Activated CD8-positive, alpha-beta memory T cell treated with anti-CD3 and anti-CD28 coated beads, Interleukin-2, amount 10 ng/mL, durations not matched to agents 7 days and 5 days (primary cell): ENCODE measurements around the gene CNTNAP2. TPM values are rescaled to one million over a fixed set of nuclear protein-coding genes. Genes with fewer than 3 reads are reported as not detected.
"Not testable (repeated sequence)": the region's sequence is repeated elsewhere in the genome, so short reads cannot be mapped to it uniquely, and the experiment has no call there.

Experiments
- ATAC-seq: fragments of 150-1000 bp; cut with Tn5 transposase; one replicate; pipeline ENCODE4 v1.10.0; 2021; ENCODE audit warnings: moderate library complexity
- CTCF ChIA-PET: fragments of 350-600 bp; sonication (Branson Sonifier 250); formaldehyde crosslinking; loops from one replicate; lab custom pipeline; 2021; ENCODE audit warnings: antibody characterized with exemption; lab: Charles Lee
- DNase-seq: peaks from one replicate; pipeline ENCODE4 v3.0.0-alpha.2; 2020
- H3K27ac Mint-ChIP-seq: one replicate; pipeline ENCODE4 v1.8.0; 2021; ENCODE audit warnings: mild to moderate bottlenecking, mixed read lengths
- H3K27me3 Mint-ChIP-seq: one replicate; pipeline ENCODE4 v1.8.0; 2021; ENCODE audit warnings: mixed read lengths
- H3K36me3 Mint-ChIP-seq: one replicate; pipeline ENCODE4 v1.8.0; 2021; ENCODE audit warnings: mild to moderate bottlenecking, mixed read lengths
- H3K4me1 Mint-ChIP-seq: one replicate; pipeline ENCODE4 v1.8.0; 2021; ENCODE audit warnings: mixed read lengths
- H3K4me3 Mint-ChIP-seq: one replicate; pipeline ENCODE4 v1.8.0; 2021; ENCODE audit warnings: mild to moderate bottlenecking, moderate library complexity, mixed read lengths
- H3K9me3 Mint-ChIP-seq: one replicate; pipeline ENCODE4 v1.8.0; 2022; ENCODE audit warnings: low read depth, mixed read lengths
- total RNA-seq, 2 experiments: library from RNA; stranded (reverse); gene quantifications; one replicate each; pipeline ENCODE4 v1.2.3, GENCODE V29; 2021

The CNTNAP2 gene
- total RNA-seq, 2 experiments from 2014 or later, result not detected

DNA sequence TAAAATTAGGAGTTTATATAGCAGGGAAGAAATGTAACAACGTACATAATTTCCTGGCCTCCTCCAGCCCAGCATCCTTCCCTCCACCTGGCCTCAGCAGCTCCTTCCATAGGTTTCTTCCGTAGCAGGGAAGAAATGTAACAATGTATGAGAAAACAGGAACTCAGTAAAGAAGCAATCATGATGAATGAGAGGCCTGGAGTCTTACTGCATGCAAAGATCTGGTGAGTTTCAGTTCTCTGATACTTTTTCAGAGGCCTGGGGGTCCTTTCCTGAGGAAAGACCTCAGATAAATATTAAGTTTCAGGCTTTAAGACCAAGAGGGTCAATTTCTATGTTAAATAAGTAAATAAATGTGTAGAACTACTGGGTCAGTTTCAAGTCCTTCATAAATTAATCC is 2318.3 kb downstream of the CNTNAP2 start:
- H3K27me3 Mint-ChIP-seq, result peaks cover 6% of the 10 kb centered on the region
- CTCF ChIA-PET, result no interaction called here
- no peaks in the 10 kb centered on the region for H3K36me3 Mint-ChIP-seq
- H3K9me3 Mint-ChIP-seq, result no peaks in the 10 kb centered on the region
- H3K27ac Mint-ChIP-seq, result no peak overlapping the region
- H3K4me1 Mint-ChIP-seq, result no peaks in the 10 kb centered on the region
- ATAC-seq (no peak), DNase-seq (no peak)
- no peak overlapping the region for H3K4me3 Mint-ChIP-seq

DNA sequence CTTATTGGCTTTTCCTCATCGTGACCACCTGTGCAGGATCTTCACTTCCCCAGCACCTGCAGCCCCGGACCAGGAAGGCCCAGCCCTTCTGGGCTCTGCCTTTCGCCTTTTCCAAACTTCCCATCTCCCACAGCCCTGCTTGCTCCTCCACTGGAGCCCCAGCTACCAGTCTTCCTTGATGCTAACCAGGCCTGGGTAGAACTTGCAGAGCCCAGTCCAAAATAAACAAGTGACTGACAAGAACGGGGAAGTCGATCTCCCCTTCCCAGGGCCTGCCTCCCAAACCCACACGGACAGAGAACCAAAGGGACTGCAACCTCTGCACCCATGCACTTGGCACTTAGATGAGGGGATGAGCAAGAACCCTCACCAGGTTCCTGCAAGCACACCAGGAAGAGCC is 2319.1 kb downstream of the CNTNAP2 start:
- no peak for ATAC-seq
- Mint-ChIP-seq H3K4me1 (no peaks in the 10 kb centered on the region), H3K27me3 (peaks cover 8% of the 10 kb centered on the region)

DNA sequence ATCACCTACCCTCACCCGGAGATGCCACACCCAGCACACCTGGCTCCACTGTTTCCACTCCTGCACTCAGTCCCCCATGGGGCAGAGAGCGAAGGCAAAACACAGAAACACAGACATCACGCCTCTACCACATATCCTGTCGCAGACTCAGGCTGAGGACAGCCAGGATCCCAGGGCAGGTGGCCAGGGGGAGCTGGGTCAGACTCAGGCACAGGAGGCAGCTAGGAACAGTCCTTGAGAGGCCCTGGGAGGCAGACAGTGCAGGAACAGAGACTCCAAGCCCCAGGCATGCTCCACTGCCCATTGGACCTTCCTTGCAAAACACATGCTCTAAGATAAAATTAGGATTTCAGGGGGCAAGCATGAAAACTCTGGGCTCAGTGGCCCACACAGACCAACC is 2319.5 kb downstream of the CNTNAP2 start:
- Mint-ChIP-seq H3K36me3 (no peaks in the 10 kb centered on the region), H3K9me3 (no peaks in the 10 kb centered on the region), H3K27ac (no peak overlapping the region), H3K27me3 (peaks cover 8% of the 10 kb centered on the region), H3K4me3 (no peak overlapping the region), H3K4me1 (no peaks in the 10 kb centered on the region)
- DNase-seq (no peak), ATAC-seq (no peak)
- CTCF ChIA-PET, result no interaction called here

More for the DNA sequence above, 2319.1 kb downstream of the CNTNAP2 start:
- H3K4me3 Mint-ChIP-seq, result no peak overlapping the region
- no peak overlapping the region for H3K27ac Mint-ChIP-seq
- no peaks in the 10 kb centered on the region for H3K36me3 Mint-ChIP-seq
- DNase-seq, result no peak
- H3K9me3 Mint-ChIP-seq, result no peaks in the 10 kb centered on the region
- CTCF ChIA-PET, result no interaction called here

DNA sequence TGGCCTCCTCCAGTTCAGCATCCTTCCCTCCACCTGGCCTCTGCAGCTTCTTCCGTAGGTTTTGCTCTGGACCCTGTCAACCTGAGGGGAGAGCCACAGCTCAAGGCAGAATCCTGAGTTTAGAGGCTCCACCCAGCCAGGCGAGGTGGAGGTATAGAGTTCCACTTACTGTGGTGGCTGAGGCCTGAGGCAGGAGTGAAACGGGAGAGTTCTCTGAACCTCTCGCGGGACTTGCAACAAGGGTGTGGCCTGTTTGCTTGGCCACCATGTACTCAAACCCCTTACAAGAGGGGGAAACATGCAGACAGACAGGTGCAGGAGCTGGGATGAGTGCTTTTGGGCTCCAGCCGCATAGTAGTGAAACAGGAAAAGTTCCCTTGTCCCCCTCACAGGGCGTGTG is 2320.0 kb downstream of the CNTNAP2 start:
- no peaks in the 10 kb centered on the region for H3K36me3 Mint-ChIP-seq
- no peaks in the 10 kb centered on the region for H3K9me3 Mint-ChIP-seq
- no peak overlapping the region for H3K4me3 Mint-ChIP-seq
- CTCF ChIA-PET, result no interaction called here
- peaks cover 11% of the 10 kb centered on the region for H3K27me3 Mint-ChIP-seq
- ATAC-seq, result no peak
- H3K27ac Mint-ChIP-seq, result no peak overlapping the region
- DNase-seq, result no peak
- no peaks in the 10 kb centered on the region for H3K4me1 Mint-ChIP-seq

DNA sequence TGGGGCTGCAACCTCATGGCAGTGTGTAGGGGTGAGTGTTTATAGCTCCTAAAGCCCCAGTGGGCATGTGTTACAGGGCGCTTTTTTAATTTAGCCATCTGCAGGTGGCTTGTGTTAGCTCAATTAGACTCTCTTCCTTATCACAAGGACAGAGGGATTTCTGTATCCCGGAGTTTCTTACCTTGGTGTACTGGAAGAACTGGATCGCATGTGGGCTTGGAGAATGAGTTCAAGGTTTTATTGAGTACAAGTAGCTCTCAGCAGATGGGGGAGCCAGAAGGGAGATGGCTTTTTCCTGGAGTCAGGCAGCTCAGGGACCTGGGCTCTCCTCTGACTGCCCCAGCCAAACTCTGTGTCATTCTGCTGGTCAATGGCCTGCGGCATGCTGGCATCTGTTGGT is 2320.4 kb downstream of the CNTNAP2 start:
- no peak overlapping the region for H3K27ac Mint-ChIP-seq
- H3K36me3 Mint-ChIP-seq, result no peaks in the 10 kb centered on the region
- peaks cover 8% of the 10 kb centered on the region for H3K27me3 Mint-ChIP-seq
- H3K4me3 Mint-ChIP-seq, result no peak overlapping the region
- H3K4me1 Mint-ChIP-seq, result no peaks in the 10 kb centered on the region
- no peaks in the 10 kb centered on the region for H3K9me3 Mint-ChIP-seq
- ATAC-seq, result no peak
- CTCF ChIA-PET, result no interaction called here
- no peak for DNase-seq

DNA sequence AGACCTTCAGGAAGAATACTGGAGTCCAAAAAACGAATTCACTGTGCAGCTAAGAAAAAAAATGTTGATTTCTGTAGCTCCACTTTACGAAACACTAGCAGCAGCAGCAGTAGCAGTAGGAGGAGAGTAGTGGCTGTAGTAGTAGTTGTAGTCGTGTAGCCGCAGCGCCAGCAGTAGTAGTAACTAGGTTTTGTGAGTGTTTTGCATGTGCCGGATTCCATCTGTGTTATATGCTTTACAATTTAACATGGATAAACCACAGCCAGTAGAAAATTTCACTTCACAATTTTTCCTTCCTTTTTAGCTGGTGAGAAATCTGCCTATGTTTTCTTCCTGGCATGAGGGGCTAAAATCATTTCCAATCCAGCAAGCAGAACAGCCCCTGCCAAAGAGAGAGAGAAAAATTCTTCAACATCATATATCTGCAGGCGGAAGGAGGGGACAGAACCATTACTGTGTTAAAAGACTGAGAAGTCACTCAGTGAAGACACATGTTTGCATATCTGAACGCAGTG is 2325.6 kb downstream of the CNTNAP2 start:
- CTCF ChIA-PET, result no interaction called here
- peaks cover 2% of the 10 kb centered on the region for H3K36me3 Mint-ChIP-seq
- peaks cover 5% of the 10 kb centered on the region for H3K27me3 Mint-ChIP-seq
- H3K4me1 Mint-ChIP-seq, result peaks cover 7% of the 10 kb centered on the region
- no peak for ATAC-seq
- no peak overlapping the region for H3K27ac Mint-ChIP-seq
- DNase-seq, result no peak
- no peak overlapping the region for H3K4me3 Mint-ChIP-seq
- peaks cover 4% of the 10 kb centered on the region for H3K9me3 Mint-ChIP-seq

DNA sequence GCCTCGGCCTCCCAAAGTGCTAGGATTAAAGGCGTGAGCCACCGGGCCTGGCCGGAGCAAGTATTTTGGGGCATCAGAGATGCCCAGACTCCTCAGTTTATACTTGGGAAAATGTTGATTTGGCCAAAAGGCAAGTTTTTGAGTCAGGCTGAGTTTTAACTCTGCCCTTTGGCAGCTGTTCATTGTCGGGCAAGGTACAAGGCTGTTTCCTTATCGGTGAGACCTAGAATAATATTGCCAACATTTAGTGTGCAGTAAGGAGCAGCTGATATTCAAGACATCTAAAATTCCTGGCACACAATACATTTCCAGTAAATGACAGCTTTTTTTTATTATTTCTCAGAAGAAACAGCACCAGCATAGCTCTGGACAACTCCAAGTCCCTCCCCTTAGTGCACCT is 2326.3 kb downstream of the CNTNAP2 start:
- no peak for ATAC-seq
- Mint-ChIP-seq H3K9me3 (peaks cover 4% of the 10 kb centered on the region), H3K27ac (no peak overlapping the region), H3K4me1 (peaks cover 13% of the 10 kb centered on the region), H3K4me3 (no peak overlapping the region), H3K27me3 (peaks cover 5% of the 10 kb centered on the region), H3K36me3 (peaks cover 2% of the 10 kb centered on the region)
- no peak for DNase-seq
- CTCF ChIA-PET, result no interaction called here

DNA sequence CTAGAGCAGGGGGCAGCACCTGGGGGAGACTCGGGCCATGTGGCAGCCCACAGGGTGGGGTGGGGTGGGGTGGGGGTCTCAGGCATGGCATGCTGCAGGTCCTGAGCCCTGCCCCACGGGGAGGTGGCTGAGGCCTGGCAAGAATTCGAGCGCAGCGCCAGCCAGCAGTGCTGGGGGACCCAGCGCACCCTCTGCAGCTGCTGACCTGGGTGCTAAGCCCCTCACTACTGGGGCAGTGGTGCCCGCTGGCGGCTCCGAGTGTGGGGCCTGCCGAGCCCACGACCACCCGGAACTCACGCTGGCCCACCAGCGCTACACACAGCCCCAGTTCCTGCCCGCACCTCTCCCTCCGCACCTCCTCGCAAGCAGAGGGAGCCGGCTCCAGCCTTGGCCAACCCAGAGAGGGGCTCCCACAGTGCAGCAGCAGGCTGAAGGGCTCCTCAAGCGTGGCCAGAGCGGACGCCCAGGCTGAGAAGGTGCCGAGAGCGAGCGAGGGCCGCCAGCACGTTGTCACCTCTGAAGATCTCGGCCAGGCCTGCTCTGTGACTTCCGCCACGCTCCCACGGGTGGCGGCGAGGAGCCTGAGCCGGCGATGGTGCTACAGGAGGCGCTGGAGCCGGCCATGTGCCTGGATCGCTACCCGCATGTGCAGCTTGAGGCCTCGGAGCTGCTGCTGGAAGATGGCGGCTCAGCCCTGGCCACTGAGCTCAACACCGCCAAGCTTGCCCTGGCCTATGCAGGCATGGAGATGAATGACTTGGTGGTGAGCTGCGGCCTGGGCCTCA is 2328.9 kb downstream of the CNTNAP2 start:
- Mint-ChIP-seq H3K4me1 (peaks cover 16% of the 10 kb centered on the region), H3K9me3 (peaks cover 6% of the 10 kb centered on the region), H3K4me3 (no peak overlapping the region), H3K36me3 (peaks cover 2% of the 10 kb centered on the region), H3K27me3 (peaks cover 10% of the 10 kb centered on the region), H3K27ac (no peak overlapping the region)
- CTCF ChIA-PET, result no interaction called here
- no peak for ATAC-seq
- no peak for DNase-seq

DNA sequence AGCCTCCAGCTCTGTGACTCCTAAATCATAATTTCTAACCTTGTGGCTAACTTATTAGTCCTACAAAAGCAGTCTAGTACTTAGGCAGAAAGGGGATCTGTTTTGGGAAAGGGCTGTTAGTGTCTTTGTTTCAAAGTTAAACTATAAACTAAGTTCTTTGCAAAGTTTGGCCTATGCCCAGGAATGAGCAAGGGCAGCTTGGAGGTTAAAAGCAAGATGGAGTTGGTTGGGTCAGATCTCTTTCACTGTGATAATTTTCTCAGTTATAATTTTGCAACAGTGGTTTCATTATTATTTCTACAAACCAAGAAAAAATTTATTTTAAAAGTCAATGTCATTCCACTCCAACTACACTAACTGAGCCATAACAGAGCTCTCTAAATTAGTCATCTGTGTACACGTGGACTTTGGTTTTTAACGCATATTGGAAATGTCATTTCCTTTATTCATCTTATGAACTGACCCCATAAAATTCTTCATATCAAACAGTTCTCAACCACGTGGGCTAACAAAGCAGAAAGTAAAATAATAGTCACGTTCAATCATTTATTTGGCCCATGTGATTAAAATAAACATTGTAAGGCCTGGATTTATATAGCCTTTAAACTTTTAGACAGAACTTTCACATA is 2330.7 kb downstream of the CNTNAP2 start:
- Mint-ChIP-seq H3K27ac (no peak overlapping the region), H3K4me1 (peaks cover 26% of the 10 kb centered on the region), H3K36me3 (peaks cover 2% of the 10 kb centered on the region), H3K9me3 (peaks cover 6% of the 10 kb centered on the region), H3K4me3 (no peak overlapping the region), H3K27me3 (peaks cover 7% of the 10 kb centered on the region)
- DNase-seq (no peak), ATAC-seq (peak; percentile 64)
- CTCF ChIA-PET, result interaction anchor here (0.7 kb wide), 1 partner anchor 10 kb away, joined by 3 read pairs; no protein-coding TSS in a partner anchor

DNA sequence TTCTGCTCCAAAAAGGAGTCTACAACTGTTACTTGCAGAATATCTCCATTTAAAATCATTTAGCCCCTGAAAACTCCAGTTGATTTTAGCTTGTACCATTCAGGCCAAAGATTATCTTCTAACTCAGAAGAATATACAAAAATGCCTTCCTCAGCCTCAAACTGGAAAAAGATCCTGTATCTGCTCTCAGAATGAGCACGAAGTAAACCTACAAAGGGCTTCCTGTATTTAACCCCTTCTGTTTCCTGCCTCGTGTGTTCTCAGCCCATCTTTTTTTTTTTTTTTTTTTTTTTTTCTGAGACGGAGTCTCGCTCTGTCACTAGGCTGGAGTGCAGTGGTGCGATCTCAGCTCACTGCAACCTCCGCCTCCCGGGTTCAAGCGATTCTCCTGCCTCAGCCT is 2334.9 kb downstream of the CNTNAP2 start:
- H3K4me1 Mint-ChIP-seq, result peaks cover 26% of the 10 kb centered on the region
- peaks cover 14% of the 10 kb centered on the region for H3K27me3 Mint-ChIP-seq
- H3K27ac Mint-ChIP-seq, CTCF ChIA-PET, DNase-seq, H3K36me3 Mint-ChIP-seq, H3K9me3 Mint-ChIP-seq, H3K4me3 Mint-ChIP-seq: not testable (repeated sequence)
- peak; percentile 47 for ATAC-seq

DNA sequence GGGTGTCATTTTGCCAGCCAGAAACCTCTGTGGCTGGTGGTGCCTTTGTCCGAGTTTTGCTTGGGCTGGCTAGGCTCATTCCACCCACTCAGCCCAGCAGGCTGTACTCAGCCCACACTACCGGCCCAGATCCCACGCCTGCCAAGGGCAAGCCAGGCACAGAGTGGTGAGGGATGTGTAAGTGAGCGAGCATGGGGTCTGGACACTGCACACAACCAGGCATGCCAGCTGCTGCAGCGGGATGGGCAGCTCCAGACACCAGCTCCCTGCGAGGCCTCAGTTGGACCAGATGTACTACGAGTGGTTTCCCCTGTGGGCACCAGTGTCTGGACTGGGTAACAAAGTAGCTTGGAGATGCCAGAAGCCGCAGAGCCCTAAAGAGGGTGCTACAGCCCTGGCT is 2339.8 kb downstream of the CNTNAP2 start:
- H3K27me3 Mint-ChIP-seq, result peaks cover 9% of the 10 kb centered on the region
- DNase-seq, result no peak
- no peak overlapping the region for H3K4me3 Mint-ChIP-seq
- CTCF ChIA-PET, result interaction anchor here (1.1 kb wide), 1 partner anchor 9 kb away, joined by 3 read pairs; no protein-coding TSS in a partner anchor
- no peak for ATAC-seq
- peaks cover 7% of the 10 kb centered on the region for H3K4me1 Mint-ChIP-seq
- no peaks in the 10 kb centered on the region for H3K36me3 Mint-ChIP-seq
- no peak overlapping the region for H3K27ac Mint-ChIP-seq
- no peaks in the 10 kb centered on the region for H3K9me3 Mint-ChIP-seq

DNA sequence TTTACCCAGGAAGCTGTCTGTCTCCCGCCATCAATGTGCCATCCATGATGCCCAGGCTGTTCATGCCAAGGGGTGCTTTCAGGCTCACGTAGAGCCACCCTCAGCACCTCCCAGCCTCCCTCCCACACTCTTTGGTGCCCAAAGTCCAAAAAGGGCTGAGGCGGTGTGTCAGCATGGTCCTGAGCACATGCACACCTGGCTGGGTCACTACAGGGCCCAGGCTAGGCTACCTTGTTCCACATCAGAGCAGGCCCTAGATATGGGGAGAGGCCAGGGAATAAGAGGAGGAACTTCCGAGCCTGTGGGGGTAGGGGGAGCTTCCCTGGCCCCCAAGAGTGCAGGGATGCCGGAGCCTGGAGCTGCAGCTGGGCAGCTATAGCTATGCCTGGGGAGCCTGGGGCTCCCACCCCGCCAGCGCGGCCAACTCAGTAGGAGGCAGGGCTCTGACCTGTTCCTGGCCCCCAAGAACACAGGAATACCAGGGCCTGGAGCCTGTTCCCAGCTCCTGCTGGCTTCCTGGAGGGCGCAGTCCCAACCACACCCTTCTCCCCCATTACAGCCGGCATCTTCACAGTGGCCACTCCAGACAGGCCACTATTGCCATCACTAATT is 2340.8 kb downstream of the CNTNAP2 start:
- DNase-seq (no peak), ATAC-seq (no peak)
- Mint-ChIP-seq H3K27me3 (peaks cover 9% of the 10 kb centered on the region), H3K27ac (no peak overlapping the region), H3K4me3 (no peak overlapping the region), H3K4me1 (peaks cover under 1% of the 10 kb centered on the region), H3K36me3 (no peaks in the 10 kb centered on the region), H3K9me3 (no peaks in the 10 kb centered on the region)
- CTCF ChIA-PET, result interaction anchor here (1.1 kb wide), 1 partner anchor 10 kb away, joined by 3 read pairs; no protein-coding TSS in a partner anchor

DNA sequence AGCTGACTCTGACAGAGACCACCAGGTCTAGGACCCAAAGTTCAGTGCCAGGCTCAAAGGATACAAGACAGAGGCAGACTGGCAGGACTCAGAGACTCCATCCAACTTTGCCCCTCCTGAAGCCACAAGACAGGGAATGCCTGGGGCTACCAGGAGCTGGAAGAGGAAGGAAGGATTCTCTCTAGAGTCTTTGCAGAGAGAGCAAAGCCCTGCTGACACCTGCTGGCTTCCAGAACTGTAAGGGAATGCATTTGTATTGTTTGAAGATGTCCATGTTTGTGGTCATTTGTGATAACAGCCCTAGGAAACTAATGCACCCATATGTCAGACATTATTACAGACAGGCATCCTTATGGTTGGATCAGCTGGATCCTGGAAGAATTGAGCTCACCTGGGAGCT is 2341.7 kb downstream of the CNTNAP2 start:
- Mint-ChIP-seq H3K9me3 (peaks cover 2% of the 10 kb centered on the region), H3K4me1 (peaks cover 3% of the 10 kb centered on the region), H3K4me3 (no peak overlapping the region), H3K27ac (no peak overlapping the region), H3K27me3 (peaks cover 9% of the 10 kb centered on the region), H3K36me3 (no peaks in the 10 kb centered on the region)
- CTCF ChIA-PET, result no interaction called here
- DNase-seq (no peak), ATAC-seq (no peak)
